GM10248 (cell line): ENCODE data around the gene IL18BP.

ENCODE experiments used
- CTCF ChIA-PET: fragments of 300-600 bp; sonication (Branson Sonifier 250); formaldehyde crosslinking; extraction: SDS; loops from one replicate; lab custom pipeline; 2021; ENCODE audit warnings: antibody characterized with exemption; lab: Yijun Ruan, JAX
- POLR2A ChIA-PET: fragments of 350-650 bp; sonication (Branson Sonifier 250); formaldehyde crosslinking; extraction: SDS; loops from one replicate; lab custom pipeline; 2020; ENCODE audit warnings: antibody characterized with exemption; lab: Yijun Ruan, JAX
- DNase-seq: peaks from one replicate; pipeline ENCODE4 v3.0.0; 2012; ENCODE audit errors: extremely low spot score
- TF ChIP-seq, protein P1 (sequence below): IDR thresholded peaks from 2 replicates; pipeline ENCODE4 v1.5.1; 2012; ENCODE audit warnings: mild to moderate bottlenecking, low read depth; ENCODE audit errors: extremely low read depth, missing control alignments, control extremely low read depth

The IL18BP gene

GRCh38 chr11:72037554-72038311, 39.0 kb downstream of the IL18BP start:
- TF ChIP-seq, protein P1, sequence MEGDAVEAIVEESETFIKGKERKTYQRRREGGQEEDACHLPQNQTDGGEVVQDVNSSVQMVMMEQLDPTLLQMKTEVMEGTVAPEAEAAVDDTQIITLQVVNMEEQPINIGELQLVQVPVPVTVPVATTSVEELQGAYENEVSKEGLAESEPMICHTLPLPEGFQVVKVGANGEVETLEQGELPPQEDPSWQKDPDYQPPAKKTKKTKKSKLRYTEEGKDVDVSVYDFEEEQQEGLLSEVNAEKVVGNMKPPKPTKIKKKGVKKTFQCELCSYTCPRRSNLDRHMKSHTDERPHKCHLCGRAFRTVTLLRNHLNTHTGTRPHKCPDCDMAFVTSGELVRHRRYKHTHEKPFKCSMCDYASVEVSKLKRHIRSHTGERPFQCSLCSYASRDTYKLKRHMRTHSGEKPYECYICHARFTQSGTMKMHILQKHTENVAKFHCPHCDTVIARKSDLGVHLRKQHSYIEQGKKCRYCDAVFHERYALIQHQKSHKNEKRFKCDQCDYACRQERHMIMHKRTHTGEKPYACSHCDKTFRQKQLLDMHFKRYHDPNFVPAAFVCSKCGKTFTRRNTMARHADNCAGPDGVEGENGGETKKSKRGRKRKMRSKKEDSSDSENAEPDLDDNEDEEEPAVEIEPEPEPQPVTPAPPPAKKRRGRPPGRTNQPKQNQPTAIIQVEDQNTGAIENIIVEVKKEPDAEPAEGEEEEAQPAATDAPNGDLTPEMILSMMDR = no peak
- ChIA-PET CTCF (interaction anchor here (0.7 to 14.3 kb wide), 9 partner anchors 9 to 394 kb away, joined by 3 to 159 read pairs (median 4); no protein-coding TSS in a partner anchor), POLR2A (no interaction called here)
- no peak for DNase-seq

- ChIA-PET CTCF (interaction anchor here (0.7 to 14.3 kb wide), 16 partner anchors 8 to 393 kb away, joined by 3 to 159 read pairs (median 4); no protein-coding TSS in a partner anchor), POLR2A (interaction anchor here (1.6 kb wide), 1 partner anchor 23 kb away, joined by 3 read pairs; no protein-coding TSS in a partner anchor)
- TF ChIP-seq, protein P1 = no peak
- no peak for DNase-seq
These were observed 39.8 kb downstream of the IL18BP start for GRCh38 chr11:72038491-72038890.

DNA sequence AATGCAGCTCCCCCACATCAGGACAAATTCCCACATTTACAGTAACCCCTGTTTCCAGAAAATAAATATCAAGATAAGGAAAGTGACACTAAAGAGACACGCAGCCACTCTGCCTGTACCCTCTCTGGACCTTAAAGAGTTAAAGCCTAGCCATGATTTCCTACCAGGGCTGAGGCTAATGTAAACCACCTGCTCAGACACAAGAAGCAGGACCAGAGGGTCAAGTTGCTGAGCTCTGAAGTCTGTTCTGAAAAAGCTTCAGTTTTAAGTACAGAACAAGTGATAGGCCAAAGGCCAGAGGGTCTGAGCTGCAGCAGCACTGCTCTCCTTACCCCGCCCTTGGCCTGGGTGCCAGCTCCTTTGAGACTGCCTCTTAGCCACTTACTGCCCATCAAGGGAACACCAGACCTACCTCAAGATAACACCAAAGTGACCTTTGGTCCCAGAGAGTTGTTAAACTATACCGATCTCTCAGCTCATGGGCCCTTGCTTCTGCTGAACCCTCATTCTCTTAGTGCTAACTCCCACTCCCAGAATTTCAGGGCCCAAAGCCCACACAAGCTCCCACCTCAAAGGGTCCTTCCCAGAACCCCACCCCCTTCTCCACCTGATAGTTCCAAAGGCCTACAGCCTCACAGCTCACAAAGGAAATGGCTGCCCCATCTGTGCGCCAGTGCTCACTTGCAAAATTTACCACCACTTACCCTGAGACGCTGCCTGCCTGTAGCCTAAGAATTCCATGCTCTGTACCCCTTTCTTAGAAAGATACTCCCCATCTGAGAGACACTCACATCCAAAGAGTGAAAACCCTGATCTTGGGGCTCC, 40.5 kb downstream of the IL18BP start:
- ChIA-PET POLR2A (interaction anchor here (0.5 to 1.6 kb wide), 3 partner anchors 9 to 23 kb away, joined by 3 read pairs; no protein-coding TSS in a partner anchor), CTCF (interaction anchor here (0.8 to 14.3 kb wide), 13 partner anchors 8 to 105 kb away, joined by 3 to 159 read pairs (median 6); no protein-coding TSS in a partner anchor)
- TF ChIP-seq, protein P1 = no peak
- DNase-seq = no peak

GRCh38 chr11:72039856-72040401, 41.2 kb downstream of the IL18BP start:
- ChIA-PET CTCF (interaction anchor here (1.3 to 14.3 kb wide), 10 partner anchors 9 to 105 kb away, joined by 3 to 159 read pairs (median 8); no protein-coding TSS in a partner anchor), POLR2A (interaction anchor here (0.7 to 1.6 kb wide), 2 partner anchors 24 to 45 kb away, joined by 3 to 4 read pairs; no protein-coding TSS in a partner anchor)
- TF ChIP-seq, protein P1 = no peak
- no peak for DNase-seq

DNA sequence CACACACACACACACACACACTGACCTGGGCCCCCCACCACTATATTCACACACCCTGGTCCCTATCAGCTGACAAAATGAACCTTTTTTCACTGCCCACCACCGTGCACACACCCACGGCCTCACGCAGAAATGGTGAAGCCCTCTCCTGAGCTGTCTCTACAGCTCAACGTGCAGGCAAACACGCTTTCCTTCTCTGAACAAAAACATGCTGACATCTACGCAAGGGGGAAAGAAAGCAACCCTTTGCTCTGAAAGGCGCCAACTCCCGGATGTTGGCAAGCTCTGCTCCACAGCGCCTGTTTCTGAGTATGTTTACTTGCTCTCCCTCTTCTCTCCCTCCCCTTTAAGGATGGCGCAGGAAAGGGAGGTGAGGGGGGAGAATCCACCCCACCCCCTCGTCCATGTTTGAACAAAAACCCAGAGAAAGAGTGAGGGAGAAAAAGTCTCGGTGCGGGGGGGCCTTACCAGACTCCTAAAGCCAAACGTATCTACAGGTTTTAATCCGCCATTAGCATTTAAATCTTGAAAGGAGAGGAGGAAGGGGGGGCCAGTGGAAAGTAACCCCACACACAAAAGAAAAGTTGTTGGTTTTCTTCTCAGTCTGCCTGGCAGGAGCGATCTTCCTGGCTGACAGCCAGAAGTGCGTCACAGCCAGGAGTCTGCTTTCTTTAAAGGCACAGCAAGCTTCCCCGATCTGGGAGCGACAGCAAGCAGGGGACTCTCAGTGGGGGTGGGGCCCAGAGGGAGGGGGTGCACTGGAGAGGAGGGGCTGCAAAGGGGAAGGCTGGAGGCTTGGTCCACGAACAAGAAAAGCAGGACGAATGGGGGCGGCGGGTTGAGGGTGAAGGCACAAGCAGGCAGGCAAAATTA, 42.0 kb downstream of the IL18BP start:
- TF ChIP-seq, protein P1 = no peak
- DNase-seq = peak; percentile 65
- ChIA-PET POLR2A (interaction anchor here (0.7 kb wide), 2 partner anchors 28 to 46 kb away, joined by 3 to 4 read pairs; no protein-coding TSS in a partner anchor), CTCF (interaction anchor here (0.7 to 14.3 kb wide), 8 partner anchors 8 to 391 kb away, joined by 3 to 159 read pairs (median 8); no protein-coding TSS in a partner anchor)
